Lower leg skin (tissue), 4 donors: ENCODE results near the gene CDKAL1. TPM values are rescaled to one million over a fixed set of nuclear protein-coding genes. Genes with fewer than 3 reads are reported as not detected.

ENCODE experiments used
- DNase-seq, 2 donors: peaks; one replicate each; pipeline ENCODE4 v3.0.0-alpha.2; 2019; ENCODE audit warnings: low spot score in 2 of 2
- H3K4me3 ChIP-seq: fragments of 200-600 bp; sonication (generic); 2 replicates; pipeline ENCODE4 v1.5.1; 2017; ENCODE audit warnings: mild to moderate bottlenecking, low read depth; ENCODE audit not compliant: poor library complexity, severe bottlenecking
- POLR2A ChIP-seq, 2 donors: fragments of 450-650 bp; IDR thresholded peaks; one replicate each; pipeline ENCODE4 v1.6.1; 2016 to 2017; ENCODE audit warnings: antibody characterized with exemption in 2 of 2, mild to moderate bottlenecking in 1 of 2, moderate library complexity in 1 of 2
- WGBS, 2 donors: methylation state at CpG; one replicate each; pipeline ENCODE4 v1.1.5; 2018; 5-methylcytosine and 5-hydroxymethylcytosine counted together
- intact Hi-C: fragments of 100-400 bp; cut with DNase I; formaldehyde crosslinking; loops from one replicate; pipeline ENCODE4 v1.15.0; 2023; ENCODE audit warnings: low total_unique reads
- total RNA-seq, 4 donors: library from RNA; depleted of rRNA; stranded (reverse); fragments of >200 nt; gene quantifications; one replicate each; pipeline ENCODE4 v1.1.0, GENCODE V29; 2016
- TF ChIP-seq, protein P1 (sequence below), 3 donors: fragments of 450-650 bp; IDR thresholded peaks; one replicate each; pipeline ENCODE4 v1.5.1; 2016; ENCODE audit warnings: antibody characterized with exemption in 3 of 3, mild to moderate bottlenecking in 3 of 3, moderate library complexity in 2 of 3

Gene CDKAL1
- total RNA-seq, 4 donors from 2014 or later = 10.3 to 18.0 (median 11.6) TPM

DNA sequence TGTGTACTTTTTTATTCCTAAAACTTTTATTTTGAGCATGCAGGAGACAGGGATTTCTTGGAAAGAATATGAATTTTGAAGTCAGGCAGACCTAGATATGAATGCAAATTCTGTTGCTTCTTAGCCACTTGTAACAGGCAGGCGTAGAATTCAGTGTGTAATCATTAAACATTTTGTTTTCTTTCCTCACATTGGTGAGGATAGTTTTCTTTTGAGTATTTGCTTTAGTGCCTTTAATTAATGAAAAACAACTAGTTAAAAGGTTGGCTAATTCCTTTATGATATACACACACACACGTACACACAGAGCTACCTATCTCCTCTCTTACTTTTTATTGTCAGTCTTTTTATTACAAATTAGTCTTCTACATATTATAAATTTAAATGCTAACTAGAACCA lies 342.3 kb downstream of the CDKAL1 start:
- H3K4me3 ChIP-seq = no peak overlapping the region
- WGBS, 2 donors = 92 to 94% methylated on average over 2 of the region's 2 CpGs
- no peak for DNase-seq
- TF ChIP-seq, protein P1, sequence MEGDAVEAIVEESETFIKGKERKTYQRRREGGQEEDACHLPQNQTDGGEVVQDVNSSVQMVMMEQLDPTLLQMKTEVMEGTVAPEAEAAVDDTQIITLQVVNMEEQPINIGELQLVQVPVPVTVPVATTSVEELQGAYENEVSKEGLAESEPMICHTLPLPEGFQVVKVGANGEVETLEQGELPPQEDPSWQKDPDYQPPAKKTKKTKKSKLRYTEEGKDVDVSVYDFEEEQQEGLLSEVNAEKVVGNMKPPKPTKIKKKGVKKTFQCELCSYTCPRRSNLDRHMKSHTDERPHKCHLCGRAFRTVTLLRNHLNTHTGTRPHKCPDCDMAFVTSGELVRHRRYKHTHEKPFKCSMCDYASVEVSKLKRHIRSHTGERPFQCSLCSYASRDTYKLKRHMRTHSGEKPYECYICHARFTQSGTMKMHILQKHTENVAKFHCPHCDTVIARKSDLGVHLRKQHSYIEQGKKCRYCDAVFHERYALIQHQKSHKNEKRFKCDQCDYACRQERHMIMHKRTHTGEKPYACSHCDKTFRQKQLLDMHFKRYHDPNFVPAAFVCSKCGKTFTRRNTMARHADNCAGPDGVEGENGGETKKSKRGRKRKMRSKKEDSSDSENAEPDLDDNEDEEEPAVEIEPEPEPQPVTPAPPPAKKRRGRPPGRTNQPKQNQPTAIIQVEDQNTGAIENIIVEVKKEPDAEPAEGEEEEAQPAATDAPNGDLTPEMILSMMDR (IDR thresholded peaks at IDR 0.05) = no peak
- TF ChIP-seq POLR2A (IDR thresholded peaks at IDR 0.05) = no peak
- intact Hi-C loops = no loop called here

DNA sequence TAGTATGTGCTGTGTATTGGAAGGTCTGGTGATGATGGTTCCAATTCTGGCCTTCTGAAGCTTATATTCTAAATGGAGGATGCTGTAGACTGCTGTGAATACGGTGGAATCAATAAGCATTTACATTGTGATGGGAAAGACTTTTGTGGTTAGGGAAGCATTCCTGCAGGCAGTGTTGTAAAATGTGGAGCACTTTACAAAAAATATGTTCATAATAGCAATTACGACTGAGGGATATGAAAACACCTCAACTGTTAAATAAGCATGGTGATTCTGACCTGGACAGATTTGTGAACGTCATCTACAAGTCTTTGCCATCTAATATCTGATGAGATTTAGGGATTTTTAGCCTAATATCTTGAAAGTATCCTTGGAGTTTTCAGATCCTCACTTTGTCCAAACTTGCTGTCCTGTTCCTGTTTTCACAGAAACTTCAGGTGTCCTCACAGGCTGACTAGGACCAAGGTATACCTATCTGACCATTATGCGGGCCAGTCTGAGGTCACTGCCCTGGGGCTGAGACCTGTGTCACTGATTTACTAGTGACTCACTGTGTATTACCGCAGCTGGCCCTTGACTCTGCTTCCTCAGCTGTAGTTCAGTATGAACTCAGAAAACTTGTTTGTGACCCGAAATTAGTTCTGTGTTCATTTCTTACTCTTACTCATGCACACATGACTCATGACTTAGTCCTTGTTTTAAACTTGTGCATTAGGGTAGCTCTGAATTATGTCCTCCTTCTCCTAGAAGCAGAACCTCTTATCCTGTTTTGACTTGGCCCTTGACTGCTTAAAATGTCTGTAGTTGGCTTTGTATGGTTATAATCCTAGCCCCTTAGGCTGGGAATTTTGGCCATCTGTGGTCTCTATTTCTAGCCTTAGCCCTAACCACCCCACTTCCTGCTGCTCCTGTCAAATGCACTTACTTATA lies 343.0 kb downstream of the CDKAL1 start:
- WGBS, 2 donors = 49 to 60% methylated on average over 6 of the region's 6 CpGs

DNA sequence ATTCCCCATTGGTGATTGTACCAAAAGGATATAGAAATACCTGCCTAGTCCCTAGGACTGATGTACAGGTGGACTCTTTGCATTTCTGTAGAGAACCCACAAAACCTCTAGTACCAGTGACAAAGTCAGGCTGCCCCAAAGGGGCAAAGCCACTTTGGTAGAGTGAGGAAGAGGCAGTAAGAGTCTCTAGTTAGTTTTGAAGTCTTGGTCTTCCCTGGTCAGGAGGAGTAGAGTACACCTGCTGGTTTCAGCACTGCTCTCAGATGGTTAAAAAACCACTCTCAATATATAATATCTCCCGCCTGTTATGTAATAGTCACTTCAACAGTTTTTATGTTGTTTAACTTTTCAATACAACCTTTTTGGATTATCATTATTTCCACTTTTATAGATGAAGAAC lies 344.9 kb downstream of the CDKAL1 start:
- no peak for DNase-seq
- intact Hi-C loops = no loop called here
- H3K4me3 ChIP-seq = no peak overlapping the region
- 96 to 100% methylated on average over 1 of the region's 1 CpG for WGBS, 2 donors
- TF ChIP-seq POLR2A (IDR thresholded peaks at IDR 0.05) = no peak
- TF ChIP-seq, protein P1 (IDR thresholded peaks at IDR 0.05) = no peak

More for the DNA sequence above, 343.0 kb downstream of the CDKAL1 start:
- DNase-seq = peak; percentile 63 to 84
- H3K4me3 ChIP-seq = no peak overlapping the region
- TF ChIP-seq, protein P1 (IDR thresholded peaks at IDR 0.05) = no peak
- no peak for TF ChIP-seq POLR2A (IDR thresholded peaks at IDR 0.05)
- intact Hi-C loops = no loop called here

DNA sequence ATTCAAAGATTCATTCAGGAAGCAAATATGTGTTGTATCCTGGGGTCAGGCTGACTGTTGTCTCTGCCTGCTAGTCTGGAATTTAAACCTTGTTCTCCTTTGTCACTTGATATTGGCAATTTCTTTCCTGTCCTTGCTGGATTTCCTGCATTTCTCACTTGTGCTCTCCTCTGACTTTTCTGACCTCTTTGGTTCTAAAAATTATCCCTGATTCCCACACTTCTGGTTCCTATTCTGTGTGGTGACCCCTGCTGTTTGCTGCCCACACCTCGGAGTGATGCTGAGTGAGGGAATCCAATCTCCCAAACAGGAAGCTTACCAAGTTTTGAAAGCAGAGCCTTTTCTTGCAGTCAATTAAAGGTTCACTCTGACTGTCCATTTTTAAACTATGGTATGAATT lies 345.3 kb downstream of the CDKAL1 start:
- no peak overlapping the region for H3K4me3 ChIP-seq
- intact Hi-C loops = no loop called here
- TF ChIP-seq POLR2A (IDR thresholded peaks at IDR 0.05) = no peak
- TF ChIP-seq, protein P1 (IDR thresholded peaks at IDR 0.05) = no peak
- WGBS, 2 donors = 48 to 68% methylated on average over 1 of the region's 1 CpG
- no peak for DNase-seq

DNA sequence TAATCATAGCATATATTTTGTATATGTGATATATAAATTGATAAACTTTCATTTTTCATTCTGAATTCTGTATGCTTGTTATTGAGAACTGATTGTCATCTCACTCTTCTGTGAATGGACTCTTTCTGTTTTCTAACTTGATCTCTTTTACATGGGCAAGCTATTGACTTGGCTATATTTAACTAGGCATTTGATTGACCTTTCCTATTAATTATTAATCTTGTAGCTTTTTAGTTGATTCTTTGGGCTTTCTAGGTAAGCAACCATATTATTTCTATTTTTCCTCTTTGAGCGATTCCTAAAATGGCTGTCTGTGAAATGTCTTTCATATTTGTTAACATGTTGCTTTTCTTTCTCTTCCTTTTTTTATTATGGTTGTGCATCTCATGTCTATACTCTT lies 347.1 kb downstream of the CDKAL1 start:
- WGBS, 2 donors = 95 to 98% methylated on average over 1 of the region's 1 CpG
- no peak overlapping the region for H3K4me3 ChIP-seq
- TF ChIP-seq, protein P1 (IDR thresholded peaks at IDR 0.05) = no peak
- TF ChIP-seq POLR2A (IDR thresholded peaks at IDR 0.05) = no peak
- DNase-seq = no peak
- intact Hi-C loops = no loop called here
